ENCODE data around the gene ELOVL6. TPM values are rescaled to one million over a fixed set of nuclear protein-coding genes. Genes with fewer than 3 reads are reported as not detected.

Gene ELOVL6
- total and polyA plus RNA-seq, 11 donors: 0.50 to 22.4 (median 2.9) TPM

DNA sequence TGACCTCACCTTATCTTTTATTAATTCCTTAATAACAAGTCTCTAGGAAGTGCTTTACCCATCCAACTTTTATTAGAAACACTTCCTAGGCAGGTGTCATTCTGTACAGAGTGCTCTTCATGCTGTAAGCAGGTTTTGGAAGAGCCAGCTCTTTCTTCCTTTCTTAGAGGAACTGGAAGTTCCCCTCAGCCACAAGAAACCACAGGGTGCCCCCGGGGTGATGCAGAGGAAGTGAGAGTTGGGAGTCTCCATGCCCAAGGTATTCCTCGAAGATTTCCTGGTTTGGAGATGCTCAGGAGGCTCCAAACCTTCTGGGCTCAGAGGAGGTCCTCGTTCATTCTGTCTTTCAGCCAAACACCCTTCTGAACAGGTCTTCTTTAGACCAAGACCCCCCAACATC lies 201.9 kb downstream of the ELOVL6 start:
- ATAC-seq (peak in 1 of 4 donors; percentile 45), DNase-seq (no peak)
- Histone ChIP-seq H3K9me3 (no peaks in the 10 kb centered on the region), H3K4me3 (no peak overlapping the region), H3K36me3 (no peaks in the 10 kb centered on the region), H3K27ac (no peak overlapping the region), H3K4me1 (peaks cover 0 to 12% (median 0%) of the 10 kb centered on the region in 12 donors), H3K27me3 (peaks cover 0 to 4% (median 0%) of the 10 kb centered on the region in 9 donors)
- intact Hi-C loops (cut with DNase I): loop anchor here in 2 of 10 donors (5.0 to 10.0 kb wide), 3 partner anchors 316 to 1638 kb away; no protein-coding TSS in a partner anchor
- 44 to 58% (median 53%) methylated on average over 3 of the region's 3 CpGs for WGBS, 4 donors
- TF ChIP-seq POLR2A (IDR thresholded peaks at IDR 0.05): no peak
- TF ChIP-seq, protein P1, sequence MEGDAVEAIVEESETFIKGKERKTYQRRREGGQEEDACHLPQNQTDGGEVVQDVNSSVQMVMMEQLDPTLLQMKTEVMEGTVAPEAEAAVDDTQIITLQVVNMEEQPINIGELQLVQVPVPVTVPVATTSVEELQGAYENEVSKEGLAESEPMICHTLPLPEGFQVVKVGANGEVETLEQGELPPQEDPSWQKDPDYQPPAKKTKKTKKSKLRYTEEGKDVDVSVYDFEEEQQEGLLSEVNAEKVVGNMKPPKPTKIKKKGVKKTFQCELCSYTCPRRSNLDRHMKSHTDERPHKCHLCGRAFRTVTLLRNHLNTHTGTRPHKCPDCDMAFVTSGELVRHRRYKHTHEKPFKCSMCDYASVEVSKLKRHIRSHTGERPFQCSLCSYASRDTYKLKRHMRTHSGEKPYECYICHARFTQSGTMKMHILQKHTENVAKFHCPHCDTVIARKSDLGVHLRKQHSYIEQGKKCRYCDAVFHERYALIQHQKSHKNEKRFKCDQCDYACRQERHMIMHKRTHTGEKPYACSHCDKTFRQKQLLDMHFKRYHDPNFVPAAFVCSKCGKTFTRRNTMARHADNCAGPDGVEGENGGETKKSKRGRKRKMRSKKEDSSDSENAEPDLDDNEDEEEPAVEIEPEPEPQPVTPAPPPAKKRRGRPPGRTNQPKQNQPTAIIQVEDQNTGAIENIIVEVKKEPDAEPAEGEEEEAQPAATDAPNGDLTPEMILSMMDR (IDR thresholded peaks at IDR 0.05): no peak
